ENCODE measurements around the gene MRPS34. TPM values are rescaled to one million over a fixed set of nuclear protein-coding genes. Genes with fewer than 3 reads are reported as not detected.

The MRPS34 gene
- total and polyA plus RNA-seq, 9 donors = 31.8 to 79.4 (median 53.6) TPM

DNA sequence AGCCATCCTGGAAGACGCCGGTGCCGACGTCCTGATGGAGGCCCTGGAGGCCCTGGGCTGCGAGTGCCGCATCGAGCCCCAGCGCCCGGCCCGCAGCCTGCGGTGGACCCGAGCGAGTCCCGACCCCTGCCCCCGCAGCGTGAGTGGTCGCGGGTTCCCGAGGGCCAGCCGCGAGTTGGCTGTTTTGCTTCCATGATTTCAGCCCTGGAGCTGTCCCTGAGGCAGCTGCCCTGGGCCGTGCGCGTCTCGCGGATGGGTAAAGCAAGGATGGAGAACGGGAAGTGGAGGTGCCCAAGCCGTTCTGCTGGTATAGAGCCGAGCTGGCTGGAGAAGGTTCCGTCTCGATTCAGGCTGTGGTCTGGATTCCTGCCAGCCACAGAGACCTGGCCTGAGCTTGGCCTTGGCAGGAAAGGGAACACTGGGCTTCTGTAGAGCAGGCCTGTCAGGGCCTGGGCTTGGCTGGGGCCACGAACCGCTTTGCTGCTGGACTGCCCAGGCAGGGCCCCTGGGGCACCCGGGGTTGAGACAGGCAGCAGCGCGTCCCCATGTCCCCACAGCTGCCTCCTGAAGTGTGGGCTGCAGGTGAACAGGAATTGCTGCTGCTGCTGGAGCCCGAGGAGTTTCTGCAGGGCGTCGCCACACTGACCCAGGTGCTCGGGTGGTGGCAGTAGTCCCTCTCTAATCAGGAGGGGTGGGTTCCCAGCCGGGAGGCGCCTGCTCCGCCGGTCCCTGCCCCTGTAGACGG lies 941 bp upstream of the MRPS34 start:
- Histone ChIP-seq H3K9me3 (no peaks in the 10 kb centered on the region), H3K4me3 (peak overlapping the region; percentile 92), H3K27ac (peak overlapping the region; percentile 57 to 77), H3K27me3 (no peaks in the 10 kb centered on the region), H3K4me1 (ENCODE audit: insufficient read depth) (peaks cover 17% of the 10 kb centered on the region), H3K36me3 (no peaks in the 10 kb centered on the region)
- no peak for DNase-seq
- no peak for TF ChIP-seq POLR2A (IDR thresholded peaks at IDR 0.05)
- no peak for TF ChIP-seq EP300 (IDR thresholded peaks at IDR 0.05)
- TF ChIP-seq, protein P1, sequence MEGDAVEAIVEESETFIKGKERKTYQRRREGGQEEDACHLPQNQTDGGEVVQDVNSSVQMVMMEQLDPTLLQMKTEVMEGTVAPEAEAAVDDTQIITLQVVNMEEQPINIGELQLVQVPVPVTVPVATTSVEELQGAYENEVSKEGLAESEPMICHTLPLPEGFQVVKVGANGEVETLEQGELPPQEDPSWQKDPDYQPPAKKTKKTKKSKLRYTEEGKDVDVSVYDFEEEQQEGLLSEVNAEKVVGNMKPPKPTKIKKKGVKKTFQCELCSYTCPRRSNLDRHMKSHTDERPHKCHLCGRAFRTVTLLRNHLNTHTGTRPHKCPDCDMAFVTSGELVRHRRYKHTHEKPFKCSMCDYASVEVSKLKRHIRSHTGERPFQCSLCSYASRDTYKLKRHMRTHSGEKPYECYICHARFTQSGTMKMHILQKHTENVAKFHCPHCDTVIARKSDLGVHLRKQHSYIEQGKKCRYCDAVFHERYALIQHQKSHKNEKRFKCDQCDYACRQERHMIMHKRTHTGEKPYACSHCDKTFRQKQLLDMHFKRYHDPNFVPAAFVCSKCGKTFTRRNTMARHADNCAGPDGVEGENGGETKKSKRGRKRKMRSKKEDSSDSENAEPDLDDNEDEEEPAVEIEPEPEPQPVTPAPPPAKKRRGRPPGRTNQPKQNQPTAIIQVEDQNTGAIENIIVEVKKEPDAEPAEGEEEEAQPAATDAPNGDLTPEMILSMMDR (IDR thresholded peaks at IDR 0.05) = no peak
- intact Hi-C loops (cut with DNase I) = no loop called here
- WGBS, 3 donors = 12 to 16% (median 12%) methylated on average over 25 to 45 of the region's 45 CpGs

GRCh38 chr16:1772362-1772907 lies 499 bp downstream of the MRPS34 start, which contains the start of gene EME2:
TSS of gene EME2 (plus strand) at chr16:1772810. CDS start at chr16:1773228, 418 bp downstream.
- peaks cover 17% of the 10 kb centered on the region for H3K4me1 ChIP-seq (ENCODE audit: insufficient read depth)
- H3K27me3 ChIP-seq = no peaks in the 10 kb centered on the region
- DNase-seq = no peak
- peak within 1 kb of the TSS; percentile 57 to 77 for H3K27ac ChIP-seq
- no peaks in the 10 kb centered on the region for H3K9me3 ChIP-seq
- 1% methylated on average over 49 to 53 of the region's 53 CpGs for WGBS, 3 donors
- H3K4me3 ChIP-seq = peak within 1 kb of the TSS; percentile 92
- intact Hi-C loops (cut with DNase I) = no loop called here
- H3K36me3 ChIP-seq = no peaks in the 10 kb centered on the region
- TF ChIP-seq POLR2A (IDR thresholded peaks at IDR 0.05) (no peak), EP300 (IDR thresholded peaks at IDR 0.05) (no peak)
- TF ChIP-seq, protein P1 (IDR thresholded peaks at IDR 0.05) = no peak

- peak overlapping the region; percentile 92 for H3K4me3 ChIP-seq
- peaks cover 17% of the 10 kb centered on the region for H3K4me1 ChIP-seq (ENCODE audit: insufficient read depth)
- H3K27ac ChIP-seq = peak overlapping the region; percentile 39 to 76
- 8 to 13% (median 10%) methylated on average over 19 to 22 of the region's 22 CpGs for WGBS, 3 donors
- no peak for TF ChIP-seq POLR2A (IDR thresholded peaks at IDR 0.05)
- DNase-seq = no peak
- H3K9me3 ChIP-seq = no peaks in the 10 kb centered on the region
- no peaks in the 10 kb centered on the region for H3K27me3 ChIP-seq
- intact Hi-C loops (cut with DNase I) = no loop called here
- H3K36me3 ChIP-seq = no peaks in the 10 kb centered on the region
Measured at GRCh38 chr16:1771864-1772361, 1.0 kb downstream of the MRPS34 start.

- H3K27me3 ChIP-seq = no peaks in the 10 kb centered on the region
- intact Hi-C loops (cut with DNase I) = no loop called here
- H3K4me1 ChIP-seq (ENCODE audit: insufficient read depth) = peaks cover 17% of the 10 kb centered on the region
- 0 to 1% (median 1%) methylated on average over 51 to 79 of the region's 79 CpGs for WGBS, 3 donors
- H3K36me3 ChIP-seq = no peaks in the 10 kb centered on the region
- DNase-seq = peak; percentile 67 to 86 (median 78)
- TF ChIP-seq EP300 (IDR thresholded peaks at IDR 0.05) (no peak), POLR2A (IDR thresholded peaks at IDR 0.05) (no peak)
- TF ChIP-seq, protein P1 (IDR thresholded peaks at IDR 0.05) = no peak
- peak within 1 kb of the TSS; percentile 39 to 76 for H3K27ac ChIP-seq
- peak within 1 kb of the TSS; percentile 92 for H3K4me3 ChIP-seq
- no peaks in the 10 kb centered on the region for H3K9me3 ChIP-seq
Measured at GRCh38 chr16:1771188-1771863, 1.6 kb downstream of the MRPS34 start, which contains the start of gene NME3. TSS of gene NME3 (minus strand) at chr16:1771543. CDS start at chr16:1771534, 9 bp downstream.
